ENCODE results near the gene ZNF329. TPM values are rescaled to one million over a fixed set of nuclear protein-coding genes. Genes with fewer than 3 reads are reported as not detected.
A peak's percentile ranks its signal among the peaks of the same experiment; 100 is the strongest.

ZNF329 gene
- total and polyA plus RNA-seq, 9 of the 15 experiments (the other 6 are each of a cell fraction or from before 2014, with no cell fraction given) = 0.21 to 3.6 (median 2.2) TPM

DNA sequence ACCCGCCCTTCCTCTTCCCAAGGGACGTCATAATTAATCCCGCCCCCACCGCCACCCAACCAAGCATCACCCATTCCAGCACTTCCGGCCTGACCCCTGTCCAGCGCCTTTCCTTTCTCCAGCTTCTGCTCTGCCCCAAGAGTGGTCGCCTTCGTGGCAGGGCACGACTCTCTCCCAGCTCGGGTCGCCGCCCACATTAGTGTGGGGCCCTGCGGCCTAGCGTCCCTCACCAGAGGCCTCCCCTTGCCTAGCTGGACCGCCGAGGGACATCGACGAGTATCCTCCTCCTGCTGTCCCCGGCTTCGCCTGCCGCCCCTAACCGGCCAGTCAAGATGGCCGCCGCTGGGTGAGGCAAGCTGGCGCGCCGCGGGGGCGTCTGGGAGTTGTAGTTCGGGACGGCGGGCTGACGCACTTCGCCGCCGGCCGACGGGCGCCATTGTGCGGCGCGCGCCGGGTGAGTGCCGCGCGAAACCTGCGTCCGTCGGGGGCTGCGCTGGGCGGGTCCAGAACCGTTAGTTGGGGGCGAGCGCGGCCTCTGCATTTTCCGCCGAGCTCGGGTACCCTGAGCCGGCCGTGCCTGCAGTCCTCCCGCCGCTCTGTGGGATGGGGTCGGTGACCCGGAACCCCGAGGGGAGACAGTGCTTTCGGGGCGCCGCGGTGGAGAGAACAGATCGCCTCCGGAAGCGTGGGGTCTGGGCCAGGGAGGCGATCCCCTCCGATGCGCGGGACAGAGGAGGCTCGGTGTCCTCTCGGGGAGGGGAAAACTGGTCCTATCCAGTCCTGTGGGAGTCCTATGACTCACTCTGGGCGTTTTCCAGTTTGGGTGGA, 32.6 kb upstream of the ZNF329 start, which contains the start of gene ZNF274 (continued):
- TF ChIP-seq, protein P1, sequence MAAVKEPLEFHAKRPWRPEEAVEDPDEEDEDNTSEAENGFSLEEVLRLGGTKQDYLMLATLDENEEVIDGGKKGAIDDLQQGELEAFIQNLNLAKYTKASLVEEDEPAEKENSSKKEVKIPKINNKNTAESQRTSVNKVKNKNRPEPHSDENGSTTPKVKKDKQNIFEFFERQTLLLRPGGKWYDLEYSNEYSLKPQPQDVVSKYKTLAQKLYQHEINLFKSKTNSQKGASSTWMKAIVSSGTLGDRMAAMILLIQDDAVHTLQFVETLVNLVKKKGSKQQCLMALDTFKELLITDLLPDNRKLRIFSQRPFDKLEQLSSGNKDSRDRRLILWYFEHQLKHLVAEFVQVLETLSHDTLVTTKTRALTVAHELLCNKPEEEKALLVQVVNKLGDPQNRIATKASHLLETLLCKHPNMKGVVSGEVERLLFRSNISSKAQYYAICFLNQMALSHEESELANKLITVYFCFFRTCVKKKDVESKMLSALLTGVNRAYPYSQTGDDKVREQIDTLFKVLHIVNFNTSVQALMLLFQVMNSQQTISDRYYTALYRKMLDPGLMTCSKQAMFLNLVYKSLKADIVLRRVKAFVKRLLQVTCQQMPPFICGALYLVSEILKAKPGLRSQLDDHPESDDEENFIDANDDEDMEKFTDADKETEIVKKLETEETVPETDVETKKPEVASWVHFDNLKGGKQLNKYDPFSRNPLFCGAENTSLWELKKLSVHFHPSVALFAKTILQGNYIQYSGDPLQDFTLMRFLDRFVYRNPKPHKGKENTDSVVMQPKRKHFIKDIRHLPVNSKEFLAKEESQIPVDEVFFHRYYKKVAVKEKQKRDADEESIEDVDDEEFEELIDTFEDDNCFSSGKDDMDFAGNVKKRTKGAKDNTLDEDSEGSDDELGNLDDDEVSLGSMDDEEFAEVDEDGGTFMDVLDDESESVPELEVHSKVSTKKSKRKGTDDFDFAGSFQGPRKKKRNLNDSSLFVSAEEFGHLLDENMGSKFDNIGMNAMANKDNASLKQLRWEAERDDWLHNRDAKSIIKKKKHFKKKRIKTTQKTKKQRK (IDR thresholded peaks at IDR 0.05; ENCODE audit: borderline replicate concordance, low read depth, low read length) = no peak
- TF ChIP-seq POLR3A (IDR thresholded peaks at IDR 0.05; ENCODE audit: borderline replicate concordance, extremely low read depth, insufficient read depth, insufficient read length) (no peak), PYGO2 (tag; IDR thresholded peaks at IDR 0.05) (no peak), PCBP2 (IDR thresholded peaks at IDR 0.05; ENCODE audit: low read depth, low read length, poor library complexity, severe bottlenecking) (no peak), PPARD (CRISPR knock-in tag; IDR thresholded peaks at IDR 0.05) (no peak), ZBTB7A (IDR thresholded peaks at IDR 0.05; ENCODE audit: borderline replicate concordance, control insufficient read depth, low read depth, low read length) (no peak; the same call in 1 of the 2 replicates), RCOR1 (IDR thresholded peaks at IDR 0.05; ENCODE audit: borderline replicate concordance in 1 of 2, low read depth in 2 of 2, low read length in 2 of 2) (peak in 1 of 2 experiments; percentile 49; a peak in 1 of 4 replicates), ZNF780A (CRISPR knock-in tag; IDR thresholded peaks at IDR 0.05) (no peak), RBM22 (IDR thresholded peaks at IDR 0.05; ENCODE audit: low read depth, low read length, poor library complexity, severe bottlenecking) (peak; percentile 88), HDAC3 (IDR thresholded peaks at IDR 0.05; ENCODE audit: borderline replicate concordance, partially characterized antibody) (no peak), RB1 (IDR thresholded peaks at IDR 0.05; ENCODE audit: low read depth) (peak; percentile 63; the same call in 1 of the 2 replicates), PHF20 (IDR thresholded peaks at IDR 0.05; ENCODE audit: partially characterized antibody) (peak; percentile 89), TRIM28 (IDR thresholded peaks at IDR 0.05) (no peak; the same call in 1 of the 2 replicates), ZC3H11A (IDR thresholded peaks at IDR 0.05; ENCODE audit: low read depth, low read length) (no peak), ZNF316 (IDR thresholded peaks at IDR 0.05) (no peak), ZFP1 (CRISPR knock-in tag; IDR thresholded peaks at IDR 0.05) (no peak), BMI1 (IDR thresholded peaks at IDR 0.05; ENCODE audit: low read length) (no peak), SIN3B (IDR thresholded peaks at IDR 0.05; ENCODE audit: low read depth) (peak; percentile 22; the same call in 1 of the 2 replicates), ETV1 (tag; conservative IDR thresholded peaks at IDR 0.05; ENCODE audit: low read depth) (peak; percentile 85)
- TF ChIP-seq, protein P2, sequence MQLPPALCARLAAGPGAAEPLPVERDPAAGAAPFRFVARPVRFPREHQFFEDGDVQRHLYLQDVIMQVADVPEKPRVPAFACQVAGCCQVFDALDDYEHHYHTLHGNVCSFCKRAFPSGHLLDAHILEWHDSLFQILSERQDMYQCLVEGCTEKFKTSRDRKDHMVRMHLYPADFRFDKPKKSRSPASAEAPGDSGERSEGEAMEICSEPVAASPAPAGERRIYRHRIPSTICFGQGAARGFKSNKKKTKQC (CRISPR knock-in tag; IDR thresholded peaks at IDR 0.05) = no peak; the same call in 1 of the 2 replicates
- TF ChIP-seq, protein P3, sequence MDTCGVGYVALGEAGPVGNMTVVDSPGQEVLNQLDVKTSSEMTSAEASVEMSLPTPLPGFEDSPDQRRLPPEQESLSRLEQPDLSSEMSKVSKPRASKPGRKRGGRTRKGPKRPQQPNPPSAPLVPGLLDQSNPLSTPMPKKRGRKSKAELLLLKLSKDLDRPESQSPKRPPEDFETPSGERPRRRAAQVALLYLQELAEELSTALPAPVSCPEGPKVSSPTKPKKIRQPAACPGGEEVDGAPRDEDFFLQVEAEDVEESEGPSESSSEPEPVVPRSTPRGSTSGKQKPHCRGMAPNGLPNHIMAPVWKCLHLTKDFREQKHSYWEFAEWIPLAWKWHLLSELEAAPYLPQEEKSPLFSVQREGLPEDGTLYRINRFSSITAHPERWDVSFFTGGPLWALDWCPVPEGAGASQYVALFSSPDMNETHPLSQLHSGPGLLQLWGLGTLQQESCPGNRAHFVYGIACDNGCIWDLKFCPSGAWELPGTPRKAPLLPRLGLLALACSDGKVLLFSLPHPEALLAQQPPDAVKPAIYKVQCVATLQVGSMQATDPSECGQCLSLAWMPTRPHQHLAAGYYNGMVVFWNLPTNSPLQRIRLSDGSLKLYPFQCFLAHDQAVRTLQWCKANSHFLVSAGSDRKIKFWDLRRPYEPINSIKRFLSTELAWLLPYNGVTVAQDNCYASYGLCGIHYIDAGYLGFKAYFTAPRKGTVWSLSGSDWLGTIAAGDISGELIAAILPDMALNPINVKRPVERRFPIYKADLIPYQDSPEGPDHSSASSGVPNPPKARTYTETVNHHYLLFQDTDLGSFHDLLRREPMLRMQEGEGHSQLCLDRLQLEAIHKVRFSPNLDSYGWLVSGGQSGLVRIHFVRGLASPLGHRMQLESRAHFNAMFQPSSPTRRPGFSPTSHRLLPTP (IDR thresholded peaks at IDR 0.05; ENCODE audit: borderline replicate concordance, extremely low read depth, insufficient read length) = no peak

Measured in K562 (cell line).